Measurements from ENCODE around the gene UBAC2. TPM values are rescaled to one million over a fixed set of nuclear protein-coding genes. Genes with fewer than 3 reads are reported as not detected.
A peak's percentile ranks its signal among the peaks of the same experiment; 100 is the strongest.

UBAC2 gene
- total RNA-seq, 4 donors from 2014 or later: 51.0 to 71.5 (median 61.1) TPM

DNA sequence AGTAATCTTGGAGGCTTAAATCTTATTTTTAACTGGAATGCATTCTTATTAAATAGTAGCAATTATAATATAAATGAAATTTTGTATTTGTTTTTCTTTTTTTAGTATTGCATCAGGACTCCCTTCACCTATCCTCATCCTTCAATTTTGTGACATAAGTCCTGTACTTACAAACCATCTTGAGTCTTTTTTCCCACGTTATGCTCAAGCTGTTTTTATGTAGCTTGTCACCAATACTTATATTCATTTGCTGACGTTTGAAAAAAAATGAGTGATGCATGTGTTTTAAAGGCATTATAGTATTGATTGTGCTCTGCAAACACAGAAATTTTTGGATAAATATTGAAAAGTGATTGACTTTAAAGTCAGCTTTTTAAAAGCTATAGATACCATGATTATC, 56.6 kb downstream of the UBAC2 start:
- DNase-seq (no peak), ATAC-seq (no peak)
- H3K27ac ChIP-seq: peak overlapping the region in 1 of 4 donors; percentile 42
- in situ Hi-C loops (cut with MboI; ENCODE audit: low sequenced_read_pairs in 4 of 4): loop anchor here in 1 of 4 donors (25.0 kb wide), 1 partner anchor 180 kb away; no protein-coding TSS in a partner anchor
- no peak overlapping the region for H3K4me3 ChIP-seq
- no peaks in the 10 kb centered on the region for H3K36me3 ChIP-seq
- H3K4me1 ChIP-seq: peaks cover 22 to 37% of the 10 kb centered on the region in 2 donors
- intact Hi-C loops (cut with DNase I; ENCODE audit: low total_unique reads): loop anchor here (5.0 kb wide), 1 partner anchor 35 kb away; no protein-coding TSS in a partner anchor
- TF ChIP-seq POLR2A (IDR thresholded peaks at IDR 0.05): no peak
- H3K27me3 ChIP-seq: no peaks in the 10 kb centered on the region
- H3K9me3 ChIP-seq: no peaks in the 10 kb centered on the region

DNA sequence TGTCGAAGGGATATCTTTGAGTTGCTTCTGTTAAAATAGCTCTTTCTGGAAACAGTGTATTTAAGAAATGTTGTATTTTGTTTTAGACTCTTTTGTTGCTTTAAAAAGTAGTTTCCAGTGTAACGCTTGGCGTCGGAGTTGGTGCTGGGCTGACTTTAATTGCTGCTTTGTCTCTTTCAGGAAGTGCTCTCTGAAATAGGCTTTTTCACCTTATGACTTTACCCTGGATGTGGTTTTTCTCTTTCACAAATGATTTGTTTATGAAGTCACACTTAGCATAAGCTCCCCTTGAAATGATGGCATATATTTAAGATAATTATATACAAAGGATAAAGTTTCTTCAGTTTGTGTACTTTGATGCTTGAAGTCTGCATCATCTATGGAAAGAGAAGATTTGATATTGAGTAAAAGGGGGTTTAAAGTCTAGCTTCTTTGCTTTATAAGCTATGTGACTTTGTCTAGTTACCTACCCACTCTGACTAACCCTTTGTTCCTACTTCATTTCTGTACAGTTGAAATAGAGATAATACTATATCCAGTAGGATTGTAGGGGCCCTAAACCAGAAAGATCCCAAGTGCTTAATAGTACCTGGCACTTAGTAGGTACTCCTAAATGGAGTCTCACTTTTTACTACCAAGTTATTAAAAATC, 57.7 kb downstream of the UBAC2 start, which contains the start of gene GPR18:
GPR18 (minus strand) TSS at position 170 of the 651 bp plus-strand sequence. CDS start 2,507 bp downstream, outside the sequence.
- no peaks in the 10 kb centered on the region for H3K27me3 ChIP-seq
- no peaks in the 10 kb centered on the region for H3K9me3 ChIP-seq
- ATAC-seq (no peak), DNase-seq (no peak)
- in situ Hi-C loops (cut with MboI; ENCODE audit: low sequenced_read_pairs in 4 of 4) (loop anchor here in 1 of 4 donors (25.0 kb wide), 1 partner anchor 179 kb away; no protein-coding TSS in a partner anchor), intact Hi-C loops (cut with DNase I; ENCODE audit: low total_unique reads) (loop anchor here (5.0 kb wide), 1 partner anchor 36 kb away; no protein-coding TSS in a partner anchor)
- peak within 1 kb of the TSS in 1 of 4 donors; percentile 42 for H3K27ac ChIP-seq
- no peak within 1 kb of the TSS for H3K4me3 ChIP-seq
- TF ChIP-seq, protein P1, sequence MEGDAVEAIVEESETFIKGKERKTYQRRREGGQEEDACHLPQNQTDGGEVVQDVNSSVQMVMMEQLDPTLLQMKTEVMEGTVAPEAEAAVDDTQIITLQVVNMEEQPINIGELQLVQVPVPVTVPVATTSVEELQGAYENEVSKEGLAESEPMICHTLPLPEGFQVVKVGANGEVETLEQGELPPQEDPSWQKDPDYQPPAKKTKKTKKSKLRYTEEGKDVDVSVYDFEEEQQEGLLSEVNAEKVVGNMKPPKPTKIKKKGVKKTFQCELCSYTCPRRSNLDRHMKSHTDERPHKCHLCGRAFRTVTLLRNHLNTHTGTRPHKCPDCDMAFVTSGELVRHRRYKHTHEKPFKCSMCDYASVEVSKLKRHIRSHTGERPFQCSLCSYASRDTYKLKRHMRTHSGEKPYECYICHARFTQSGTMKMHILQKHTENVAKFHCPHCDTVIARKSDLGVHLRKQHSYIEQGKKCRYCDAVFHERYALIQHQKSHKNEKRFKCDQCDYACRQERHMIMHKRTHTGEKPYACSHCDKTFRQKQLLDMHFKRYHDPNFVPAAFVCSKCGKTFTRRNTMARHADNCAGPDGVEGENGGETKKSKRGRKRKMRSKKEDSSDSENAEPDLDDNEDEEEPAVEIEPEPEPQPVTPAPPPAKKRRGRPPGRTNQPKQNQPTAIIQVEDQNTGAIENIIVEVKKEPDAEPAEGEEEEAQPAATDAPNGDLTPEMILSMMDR (IDR thresholded peaks at IDR 0.05 in 4 of 5, conservative IDR thresholded peaks at IDR 0.05 in 1 of 5): no peak
- no peak for TF ChIP-seq POLR2A (IDR thresholded peaks at IDR 0.05)
- no peaks in the 10 kb centered on the region for H3K36me3 ChIP-seq
- H3K4me1 ChIP-seq: peaks cover 28 to 46% of the 10 kb centered on the region in 2 donors

DNA sequence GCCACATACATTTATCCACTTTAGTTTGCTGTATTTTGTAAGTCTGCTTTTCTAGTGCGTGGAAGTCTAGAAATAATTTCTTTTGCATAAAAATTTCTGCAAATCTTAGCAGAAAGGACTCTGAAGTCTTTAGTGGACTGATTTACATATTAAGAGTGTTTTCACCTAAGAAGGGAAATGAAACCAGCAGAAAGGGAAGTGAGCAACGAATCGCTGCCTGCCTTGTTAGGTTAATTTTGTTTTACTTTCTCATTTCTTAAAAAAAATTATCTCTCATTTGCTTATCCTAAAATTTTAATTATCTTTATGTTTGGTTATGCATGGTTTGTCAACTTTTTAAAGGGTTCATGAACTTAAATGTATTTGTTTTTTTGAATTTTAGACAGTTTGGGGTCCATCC, 58.3 kb downstream of the UBAC2 start:
- Histone ChIP-seq H3K4me3 (no peak overlapping the region), H3K27ac (no peak overlapping the region), H3K9me3 (no peaks in the 10 kb centered on the region), H3K27me3 (no peaks in the 10 kb centered on the region), H3K36me3 (no peaks in the 10 kb centered on the region), H3K4me1 (peaks cover 35 to 52% of the 10 kb centered on the region in 2 donors)
- intact Hi-C loops (cut with DNase I; ENCODE audit: low total_unique reads) (loop anchor here (5.0 kb wide), 1 partner anchor 37 kb away; no protein-coding TSS in a partner anchor), in situ Hi-C loops (cut with MboI; ENCODE audit: low sequenced_read_pairs in 4 of 4) (loop anchor here in 1 of 4 donors (25.0 kb wide), 1 partner anchor 178 kb away; no protein-coding TSS in a partner anchor)
- TF ChIP-seq, protein P1 (IDR thresholded peaks at IDR 0.05 in 4 of 5, conservative IDR thresholded peaks at IDR 0.05 in 1 of 5): no peak
- TF ChIP-seq POLR2A (IDR thresholded peaks at IDR 0.05): no peak
- DNase-seq (no peak), ATAC-seq (no peak)

DNA sequence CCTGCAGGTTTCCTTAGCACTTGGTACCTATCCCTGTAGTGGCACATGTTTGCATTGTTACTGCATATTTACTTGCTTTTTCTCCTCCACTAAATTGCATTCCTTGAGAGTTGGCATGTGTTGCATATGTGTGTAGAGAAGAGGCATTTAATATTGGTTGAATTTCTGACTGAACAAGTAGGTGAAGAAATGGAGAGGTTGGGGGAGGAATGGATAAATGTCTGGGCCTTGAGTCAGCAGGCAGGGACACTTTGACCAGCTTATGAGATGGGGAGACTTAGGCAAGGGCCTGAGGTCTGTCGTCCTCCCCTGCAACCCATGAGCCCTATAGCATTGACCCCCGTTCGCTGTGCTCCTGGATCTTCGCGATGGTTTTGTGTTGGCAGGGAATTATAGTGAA, 59.6 kb downstream of the UBAC2 start:
- Histone ChIP-seq H3K4me3 (no peak overlapping the region), H3K4me1 (peaks cover 42 to 62% of the 10 kb centered on the region in 2 donors), H3K36me3 (no peaks in the 10 kb centered on the region), H3K27ac (no peak overlapping the region), H3K9me3 (no peaks in the 10 kb centered on the region), H3K27me3 (no peaks in the 10 kb centered on the region)
- in situ Hi-C loops (cut with MboI; ENCODE audit: low sequenced_read_pairs in 4 of 4): loop anchor here (5.0 to 25.0 kb wide), 2 partner anchors 83 to 177 kb away; no protein-coding TSS in a partner anchor
- TF ChIP-seq, protein P1 (IDR thresholded peaks at IDR 0.05 in 4 of 5, conservative IDR thresholded peaks at IDR 0.05 in 1 of 5): no peak
- no peak for TF ChIP-seq POLR2A (IDR thresholded peaks at IDR 0.05)
- DNase-seq: no peak
- intact Hi-C loops (cut with DNase I; ENCODE audit: low total_unique reads): no loop called here
- no peak for ATAC-seq

DNA sequence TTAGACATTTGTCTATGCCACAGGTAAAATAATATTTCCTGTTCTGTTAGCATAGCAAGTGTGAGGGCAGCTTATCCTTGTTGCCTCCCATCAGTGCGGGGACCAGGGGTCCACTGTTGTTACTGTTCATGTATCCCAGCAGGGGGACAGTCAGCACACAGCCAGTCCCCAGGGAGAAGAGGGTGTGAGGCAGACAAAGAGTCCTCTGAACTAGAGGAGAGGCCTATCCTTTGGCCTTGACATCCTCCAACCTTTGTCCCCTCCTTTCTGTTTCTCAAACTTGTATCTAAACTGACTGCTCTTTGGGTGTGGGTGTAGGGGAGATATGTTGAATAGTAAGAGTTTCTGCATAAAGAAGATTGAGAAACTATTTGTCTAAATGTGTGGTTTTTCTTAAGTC, 60.4 kb downstream of the UBAC2 start:
- DNase-seq: no peak
- intact Hi-C loops (cut with DNase I; ENCODE audit: low total_unique reads) (no loop called here), in situ Hi-C loops (cut with MboI; ENCODE audit: low sequenced_read_pairs in 4 of 4) (loop anchor here (5.0 to 25.0 kb wide), 2 partner anchors 84 to 176 kb away; no protein-coding TSS in a partner anchor)
- Histone ChIP-seq H3K27me3 (no peaks in the 10 kb centered on the region), H3K27ac (no peak overlapping the region), H3K36me3 (no peaks in the 10 kb centered on the region), H3K9me3 (no peaks in the 10 kb centered on the region), H3K4me3 (no peak overlapping the region), H3K4me1 (peaks cover 34 to 60% of the 10 kb centered on the region in 2 donors)
- TF ChIP-seq, protein P1 (IDR thresholded peaks at IDR 0.05 in 4 of 5, conservative IDR thresholded peaks at IDR 0.05 in 1 of 5): no peak
- TF ChIP-seq POLR2A (IDR thresholded peaks at IDR 0.05): no peak
- ATAC-seq: no peak
